PC-3 (cell line): ENCODE results near the gene ILK. TPM values are rescaled to one million over a fixed set of nuclear protein-coding genes. Genes with fewer than 3 reads are reported as not detected.

Experiments
- ATAC-seq: fragments of 200-7000 bp; cut with Tn5 transposase; 2 replicates; pipeline ENCODE4 v1.9.1; 2020; ENCODE audit warnings: mild to moderate bottlenecking, moderate library complexity
- BruUV-seq: library from RNA; stranded (reverse); fragments of 400-500 nt; replicated peaks from 2 replicates; lab custom pipeline; 2021; lab: Mats Ljungman, UMichigan
- CTCF ChIA-PET: fragments of 300-600 bp; sonication (Branson Sonifier 250); formaldehyde crosslinking; loops from one replicate; lab custom pipeline; 2022; ENCODE audit warnings: antibody characterized with exemption; lab: Charles Lee
- POLR2A ChIA-PET: fragments of 300-600 bp; sonication (Branson Sonifier 250); formaldehyde crosslinking; loops from one replicate; lab custom pipeline; 2022; ENCODE audit warnings: antibody characterized with exemption; ENCODE audit not compliant: unreplicated experiment; lab: Charles Lee
- DNase-seq: peaks from one replicate; pipeline ENCODE4 v3.0.0-alpha.2; 2015
- H2AFZ ChIP-seq: fragments of 300-600 bp; sonication (generic); 2 replicates; pipeline ENCODE4 v1.6.0; 2016; ENCODE audit warnings: antibody characterized with exemption, low read length
- H3F3A ChIP-seq: fragments of 300-600 bp; sonication (generic); one replicate; pipeline ENCODE4 v1.6.0; 2017; ENCODE audit warnings: antibody characterized with exemption, low read length, control low read depth, mild to moderate bottlenecking; ENCODE audit not compliant: unreplicated experiment
- H3K27ac ChIP-seq: fragments of 300-600 bp; sonication (generic); 2 replicates; pipeline ENCODE4 v1.5.1; 2016; ENCODE audit warnings: mild to moderate bottlenecking, low read length
- H3K27me3 ChIP-seq: fragments of 300-600 bp; sonication (generic); 2 replicates; pipeline ENCODE4 v1.6.1; 2016; ENCODE audit warnings: low read length, mixed read lengths
- H3K36me3 ChIP-seq: fragments of 300-600 bp; sonication (generic); 2 replicates; pipeline ENCODE4 v1.6.1; 2016; ENCODE audit warnings: low read depth, mixed run types, low read length, mixed read lengths
- H3K4me1 ChIP-seq: fragments of 300-600 bp; sonication (generic); 2 replicates; pipeline ENCODE4 v1.5.1; 2016; ENCODE audit warnings: low read length; ENCODE audit not compliant: insufficient read depth
- H3K4me2 ChIP-seq: fragments of 300-600 bp; sonication (generic); 2 replicates; pipeline ENCODE4 v1.6.0; 2016; ENCODE audit warnings: low read length
- H3K4me3 ChIP-seq: fragments of 300-600 bp; sonication (generic); 2 replicates; pipeline ENCODE4 v1.5.1; 2016; ENCODE audit warnings: mild to moderate bottlenecking, low read length, mixed read lengths
- H3K79me2 ChIP-seq: fragments of 300-600 bp; sonication (generic); 2 replicates; pipeline ENCODE4 v1.6.1; 2017; ENCODE audit warnings: low read length, mixed read lengths
- H3K9ac ChIP-seq: fragments of 300-600 bp; sonication (generic); 2 replicates; pipeline ENCODE4 v1.6.0; 2016; ENCODE audit warnings: mild to moderate bottlenecking, low read length
- H3K9me2 ChIP-seq: fragments of 300-600 bp; sonication (generic); replicated peaks from 2 replicates; pipeline ENCODE4 v1.6.1; 2016; ENCODE audit warnings: mixed run types, low read length, mixed read lengths
- H3K9me3 ChIP-seq: fragments of 300-600 bp; sonication (generic); 2 replicates; pipeline ENCODE4 v1.6.1; 2016; ENCODE audit warnings: low read length, mixed read lengths
- H4K20me1 ChIP-seq: fragments of 300-600 bp; sonication (generic); 2 replicates; pipeline ENCODE4 v1.6.1; 2016; ENCODE audit warnings: low read length, mixed read lengths
- EZH2 ChIP-seq: fragments of 300-600 bp; sonication (generic); IDR thresholded peaks from one replicate; pipeline ENCODE4 v1.6.1; 2017; ENCODE audit warnings: antibody characterized with exemption, mild to moderate bottlenecking, low read length; ENCODE audit not compliant: unreplicated experiment
- EZH2phosphoT487 ChIP-seq: fragments of 300-600 bp; sonication (generic); IDR thresholded peaks from 2 replicates; pipeline ENCODE4 v1.6.1; 2018; ENCODE audit warnings: mild to moderate bottlenecking, antibody characterized with exemption, low read length, borderline replicate concordance
- intact Hi-C: fragments of 100-400 bp; cut with micrococcal nuclease; formaldehyde crosslinking; loops from 2 replicates; pipeline ENCODE4 v1.9.0; 2023
- total RNA-seq: library from RNA; depleted of rRNA; stranded (reverse); fragments of >200 nt; gene quantifications from 2 replicates; pipeline ENCODE4 v1.2.3, GENCODE V29; 2014
- TF ChIP-seq, protein P1 (sequence below): fragments of 300-600 bp; sonication (generic); conservative IDR thresholded peaks from 2 replicates; pipeline ENCODE4 v1.5.1; 2017; ENCODE audit warnings: antibody characterized with exemption, low read depth, mild to moderate bottlenecking, low read length

The ILK gene
- total RNA-seq, 1 experiment from 2014 or later = 73.9 TPM

DNA sequence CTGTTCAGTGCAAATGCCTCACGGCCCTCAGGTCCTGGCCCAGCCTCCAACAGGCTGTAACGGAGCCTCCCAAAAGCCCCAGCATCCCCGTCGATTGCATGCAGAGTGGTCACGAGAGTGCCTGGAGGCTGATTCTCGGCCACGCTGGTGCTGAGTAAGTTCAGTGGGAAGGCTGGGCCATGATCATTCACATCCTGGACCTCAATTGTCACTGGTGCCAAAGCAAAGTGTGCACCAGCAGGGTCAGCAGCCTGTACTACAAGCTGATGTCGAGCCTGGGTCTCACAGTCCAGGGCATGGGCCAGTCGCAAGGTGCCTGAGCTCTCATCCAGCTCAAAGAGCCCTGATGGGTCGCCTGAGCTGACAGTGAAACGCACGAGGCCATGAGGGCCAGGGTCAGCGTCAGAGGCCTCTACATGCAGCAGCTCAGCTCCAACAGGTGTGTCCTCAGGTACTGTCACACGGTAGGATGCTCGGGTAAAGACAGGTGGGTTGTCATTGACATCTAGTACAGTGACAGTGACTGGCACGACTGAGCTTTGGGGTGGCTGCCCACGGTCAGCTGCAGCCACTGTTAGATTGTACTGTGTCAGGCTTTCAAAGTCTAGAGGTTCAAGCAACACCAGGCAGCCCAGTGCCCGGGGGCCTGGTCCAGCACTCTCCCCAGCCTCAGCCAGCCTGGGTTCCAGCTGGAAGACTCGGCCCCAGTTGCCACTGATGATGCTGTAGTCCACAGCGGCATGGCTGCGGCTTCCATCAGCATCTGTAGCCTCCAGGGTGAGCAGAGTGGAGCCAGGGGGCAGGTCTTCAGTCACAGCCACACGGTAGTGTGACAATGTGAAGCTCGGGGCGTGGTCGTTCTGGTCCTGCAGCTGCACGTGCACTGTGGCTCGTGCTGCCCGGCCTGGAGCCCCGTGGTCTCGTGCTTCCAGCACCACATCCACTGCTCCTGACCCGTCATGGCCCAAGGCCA lies 20.1 kb downstream of the ILK start:
- BruUV-seq = no TSS peak
- POLR2A ChIA-PET = no interaction called here
- Histone ChIP-seq H3K9ac (no peak overlapping the region), H3K27me3 (no peaks in the 10 kb centered on the region), H3K36me3 (no peaks in the 10 kb centered on the region), H3K4me3 (no peak overlapping the region), H3K79me2 (peaks cover 2% of the 10 kb centered on the region; the same call in 1 of the 2 replicates), H2AFZ (no peak overlapping the region), H3K4me2 (no peak overlapping the region), H3K9me2 (no peaks in the 10 kb centered on the region), H4K20me1 (no peaks in the 10 kb centered on the region), H3F3A (no peaks in the 10 kb centered on the region), H3K4me1 (peaks cover 2% of the 10 kb centered on the region), H3K9me3 (no peaks in the 10 kb centered on the region), H3K27ac (no peak overlapping the region)
- no peak for ATAC-seq
- TF ChIP-seq, protein P1, sequence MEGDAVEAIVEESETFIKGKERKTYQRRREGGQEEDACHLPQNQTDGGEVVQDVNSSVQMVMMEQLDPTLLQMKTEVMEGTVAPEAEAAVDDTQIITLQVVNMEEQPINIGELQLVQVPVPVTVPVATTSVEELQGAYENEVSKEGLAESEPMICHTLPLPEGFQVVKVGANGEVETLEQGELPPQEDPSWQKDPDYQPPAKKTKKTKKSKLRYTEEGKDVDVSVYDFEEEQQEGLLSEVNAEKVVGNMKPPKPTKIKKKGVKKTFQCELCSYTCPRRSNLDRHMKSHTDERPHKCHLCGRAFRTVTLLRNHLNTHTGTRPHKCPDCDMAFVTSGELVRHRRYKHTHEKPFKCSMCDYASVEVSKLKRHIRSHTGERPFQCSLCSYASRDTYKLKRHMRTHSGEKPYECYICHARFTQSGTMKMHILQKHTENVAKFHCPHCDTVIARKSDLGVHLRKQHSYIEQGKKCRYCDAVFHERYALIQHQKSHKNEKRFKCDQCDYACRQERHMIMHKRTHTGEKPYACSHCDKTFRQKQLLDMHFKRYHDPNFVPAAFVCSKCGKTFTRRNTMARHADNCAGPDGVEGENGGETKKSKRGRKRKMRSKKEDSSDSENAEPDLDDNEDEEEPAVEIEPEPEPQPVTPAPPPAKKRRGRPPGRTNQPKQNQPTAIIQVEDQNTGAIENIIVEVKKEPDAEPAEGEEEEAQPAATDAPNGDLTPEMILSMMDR = no peak
- TF ChIP-seq EZH2phosphoT487 (no peak), EZH2 (no peak)
- DNase-seq = no peak
- CTCF ChIA-PET = no interaction called here
- intact Hi-C loops = no loop called here

DNA sequence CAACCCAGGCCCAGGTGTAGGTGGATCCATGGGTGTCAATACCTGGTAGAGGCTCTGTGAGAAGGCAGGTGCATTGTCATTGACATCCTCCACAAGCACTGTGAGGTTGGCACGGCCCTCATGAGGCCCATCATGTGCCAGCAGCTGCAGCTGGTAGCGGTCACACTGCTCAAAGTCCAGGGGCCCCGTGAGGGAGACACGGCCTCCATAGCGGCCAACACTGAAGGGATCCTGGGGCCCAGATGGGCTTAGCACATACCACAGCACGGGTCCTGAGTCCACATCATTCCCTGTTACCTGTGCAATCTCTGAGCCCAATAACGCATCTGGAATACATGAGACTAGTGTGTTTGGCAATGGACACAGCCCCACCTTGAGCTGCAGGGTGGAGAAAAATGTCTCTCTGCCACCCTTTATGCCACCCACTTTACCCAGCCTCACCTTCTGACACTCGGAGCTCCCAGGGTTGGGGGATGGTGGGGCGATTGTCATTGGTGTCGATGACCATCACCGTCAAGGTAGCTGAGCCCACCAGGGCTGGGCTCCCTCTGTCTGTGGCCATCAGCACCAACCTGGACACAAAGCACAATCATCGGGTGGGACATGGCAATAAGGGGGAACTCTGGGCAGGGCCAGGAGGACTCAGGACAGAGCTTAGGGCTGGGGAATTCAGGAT lies 21.7 kb downstream of the ILK start:
- Histone ChIP-seq H3K9me2 (no peaks in the 10 kb centered on the region), H3K4me2 (no peak overlapping the region), H3K79me2 (no peaks in the 10 kb centered on the region), H4K20me1 (no peaks in the 10 kb centered on the region), H2AFZ (no peak overlapping the region), H3K4me1 (no peaks in the 10 kb centered on the region), H3K27ac (no peak overlapping the region), H3K27me3 (no peaks in the 10 kb centered on the region), H3K36me3 (no peaks in the 10 kb centered on the region), H3K4me3 (no peak overlapping the region), H3K9ac (no peak overlapping the region), H3F3A (no peaks in the 10 kb centered on the region), H3K9me3 (no peaks in the 10 kb centered on the region)
- TF ChIP-seq, protein P1 = no peak
- TF ChIP-seq EZH2 (no peak), EZH2phosphoT487 (no peak)
- DNase-seq (no peak), ATAC-seq (no peak)
- CTCF ChIA-PET = no interaction called here
- intact Hi-C loops = no loop called here
- POLR2A ChIA-PET = no interaction called here
- no TSS peak for BruUV-seq
